HepG2 (cell line): ENCODE results near the gene CHST12. TPM values are rescaled to one million over a fixed set of nuclear protein-coding genes. Genes with fewer than 3 reads are reported as not detected.

ENCODE experiments used
- ARNT2 ChIP-seq: sonication (generic); formaldehyde crosslinking; IDR thresholded peaks from 2 replicates; pipeline ENCODE4 v1.8.0; 2022; ENCODE audit warnings: mild to moderate bottlenecking, low read depth, missing genetic modification reagents, moderate library complexity
- CENPX ChIP-seq: sonication (generic); formaldehyde crosslinking; IDR thresholded peaks from 2 replicates; pipeline ENCODE4 v1.9.0; 2021; ENCODE audit warnings: mild to moderate bottlenecking, missing genetic modification reagents, moderate library complexity
- CREM ChIP-seq, 2 experiments: sonication (generic) in 1 of 2; formaldehyde crosslinking in 1 of 2; IDR thresholded peaks; 2 replicates each; pipeline versions ENCODE4 v1.4.0 to v1.6.1; 2016 to 2020; ENCODE audit warnings: antibody characterized with exemption in 1 of 2, mild to moderate bottlenecking in 1 of 2, missing genetic modification reagents in 1 of 2
- HBP1 ChIP-seq: IDR thresholded peaks from 2 replicates; pipeline ENCODE4 v1.6.1; 2016; ENCODE audit warnings: low read depth, control low read depth
- RARA ChIP-seq: IDR thresholded peaks from 2 replicates; pipeline ENCODE4 v1.6.1; 2016; ENCODE audit warnings: missing genetic modification reagents, missing compliant biosample characterization
- SALL1 ChIP-seq: sonication (generic); formaldehyde crosslinking; IDR thresholded peaks from 2 replicates; pipeline ENCODE4 v1.8.0; 2022; ENCODE audit warnings: mild to moderate bottlenecking, missing genetic modification reagents
- SOX13 ChIP-seq, 3 experiments: fragments of 450-650 bp in 1 of 3; sonication (generic) in 1 of 3; formaldehyde crosslinking in 1 of 3; IDR thresholded peaks in 2 of 3; conservative IDR thresholded peaks in 1 of 3; 2 replicates each; pipeline versions ENCODE4 v1.5.0 to v1.6.1; 2016 to 2020; ENCODE audit warnings: antibody characterized with exemption in 1 of 3, mild to moderate bottlenecking in 1 of 3, missing compliant biosample characterization in 1 of 3, missing genetic modification reagents in 1 of 3, moderate library complexity in 1 of 3
- SOX6 ChIP-seq, 2 experiments: fragments of 450-650 bp in 1 of 2; sonication (generic) in 1 of 2; formaldehyde crosslinking in 1 of 2; IDR thresholded peaks; 2 replicates each; pipeline versions ENCODE4 v1.4.0 to v1.6.1; 2017 to 2020; ENCODE audit warnings: antibody characterized with exemption in 1 of 2, mild to moderate bottlenecking in 1 of 2, missing genetic modification reagents in 1 of 2
- TCF7 ChIP-seq: sonication (generic); IDR thresholded peaks from 2 replicates; pipeline ENCODE4 v1.6.1; 2016; ENCODE audit warnings: antibody characterized with exemption, low read depth
- TGIF2 ChIP-seq: IDR thresholded peaks from 2 replicates; pipeline ENCODE4 v1.6.1; 2016; ENCODE audit warnings: control low read depth, missing compliant biosample characterization
- TP53 ChIP-seq: sonication (generic); formaldehyde crosslinking; conservative IDR thresholded peaks from 2 replicates; pipeline ENCODE4 v1.4.0; 2020; ENCODE audit warnings: missing genetic modification reagents
- ZNF546 ChIP-seq: sonication (generic); formaldehyde crosslinking; conservative IDR thresholded peaks from 2 replicates; pipeline ENCODE4 v1.8.1; 2023; ENCODE audit warnings: mild to moderate bottlenecking, missing genetic modification reagents
- ZNF691 ChIP-seq: sonication (generic); formaldehyde crosslinking; IDR thresholded peaks from 2 replicates; pipeline ENCODE4 v1.4.0; 2020; ENCODE audit warnings: missing genetic modification reagents, low read depth, mild to moderate bottlenecking, borderline replicate concordance
- polyA plus RNA-seq, 8 experiments: library from polyadenylated mRNA; depleted of rRNA in 3 of 8; stranded (reverse) in 7 of 8; unstranded in 1 of 8; fragments of >200 nt; fragmentation: Illumina TruSeq in 4 of 8; extraction: Trizol in 4 of 8; gene quantifications; 2 replicates each; pipeline versions ENCODE4 v1.2.1 to v1.2.3, GENCODE V29; 2011 to 2016; ENCODE audit warnings: low read depth in 4 of 8, missing spikeins in 1 of 8, mixed read lengths in 1 of 8; ENCODE audit not compliant: insufficient read depth in 1 of 8
- total RNA-seq, 5 experiments: library from RNA; depleted of rRNA; stranded (reverse); fragments of >200 nt; fragmentation: Illumina TruSeq; extraction: Trizol; gene quantifications; 2 replicates each; pipeline ENCODE4 v1.2.3, GENCODE V29; 2016; ENCODE audit warnings: low read depth in 1 of 5
- TF ChIP-seq, protein P1 (sequence below), 2 experiments: sonication (generic) in 1 of 2; formaldehyde crosslinking in 1 of 2; IDR thresholded peaks; 2 replicates each; pipeline versions ENCODE4 v1.4.0 to v1.6.1; 2016 to 2020; ENCODE audit warnings: borderline replicate concordance in 1 of 2, low read depth in 1 of 2, mild to moderate bottlenecking in 1 of 2, missing genetic modification reagents in 1 of 2
- TF ChIP-seq, protein P2 (sequence below): sonication (generic); formaldehyde crosslinking; conservative IDR thresholded peaks from 2 replicates; pipeline ENCODE4 v1.4.0; 2020; ENCODE audit warnings: mild to moderate bottlenecking, missing genetic modification reagents, moderate library complexity

The CHST12 gene
- total and polyA plus RNA-seq, 2 of the 13 experiments (the other 11 are each of a cell fraction or from before 2014, with no cell fraction given) = 6.4 to 15.8 TPM

- TF ChIP-seq, protein P1, sequence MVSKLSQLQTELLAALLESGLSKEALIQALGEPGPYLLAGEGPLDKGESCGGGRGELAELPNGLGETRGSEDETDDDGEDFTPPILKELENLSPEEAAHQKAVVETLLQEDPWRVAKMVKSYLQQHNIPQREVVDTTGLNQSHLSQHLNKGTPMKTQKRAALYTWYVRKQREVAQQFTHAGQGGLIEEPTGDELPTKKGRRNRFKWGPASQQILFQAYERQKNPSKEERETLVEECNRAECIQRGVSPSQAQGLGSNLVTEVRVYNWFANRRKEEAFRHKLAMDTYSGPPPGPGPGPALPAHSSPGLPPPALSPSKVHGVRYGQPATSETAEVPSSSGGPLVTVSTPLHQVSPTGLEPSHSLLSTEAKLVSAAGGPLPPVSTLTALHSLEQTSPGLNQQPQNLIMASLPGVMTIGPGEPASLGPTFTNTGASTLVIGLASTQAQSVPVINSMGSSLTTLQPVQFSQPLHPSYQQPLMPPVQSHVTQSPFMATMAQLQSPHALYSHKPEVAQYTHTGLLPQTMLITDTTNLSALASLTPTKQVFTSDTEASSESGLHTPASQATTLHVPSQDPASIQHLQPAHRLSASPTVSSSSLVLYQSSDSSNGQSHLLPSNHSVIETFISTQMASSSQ (IDR thresholded peaks at IDR 0.05; ENCODE audit: low read depth) = no peak
- TF ChIP-seq, protein P1 (CRISPR knock-in tag; IDR thresholded peaks at IDR 0.05; ENCODE audit: borderline replicate concordance) = peak; percentile 20; the same call in 1 of the 2 replicates
- TF ChIP-seq TP53 (CRISPR knock-in tag) (no peak), CREM (IDR thresholded peaks at IDR 0.05) (peak; percentile 46; the same call in 1 of the 2 replicates), CREM (CRISPR knock-in tag; IDR thresholded peaks at IDR 0.05) (no peak), TCF7 (peak; percentile 37; the same call in 1 of the 2 replicates), SOX6 (IDR thresholded peaks at IDR 0.05) (no peak), SOX6 (CRISPR knock-in tag; IDR thresholded peaks at IDR 0.05) (peak; percentile 36; the same call in 1 of the 2 replicates), TGIF2 (CRISPR knock-in tag) (peak; percentile 45; the same call in 1 of the 2 replicates), SOX13 (IDR thresholded peaks at IDR 0.05) (no peak), SOX13 (CRISPR knock-in tag; conservative IDR thresholded peaks at IDR 0.05 in 1 of 2, IDR thresholded peaks at IDR 0.05 in 1 of 2) (peak in 1 of 2 experiments; percentile 60; a peak in 1 of 4 replicates), CENPX (CRISPR knock-in tag) (no peak), HBP1 (0 out of 2 replicates have a peak, but pooled peaks have one; percentile 35), SALL1 (CRISPR knock-in tag) (no peak; the same call in 1 of the 2 replicates), ZNF546 (no peak), RARA (peak; percentile 17; the same call in 1 of the 2 replicates), ARNT2 (CRISPR knock-in tag) (no peak), ZNF691 (CRISPR knock-in tag) (peak; percentile 27; the same call in 1 of the 2 replicates)
- TF ChIP-seq, protein P2, sequence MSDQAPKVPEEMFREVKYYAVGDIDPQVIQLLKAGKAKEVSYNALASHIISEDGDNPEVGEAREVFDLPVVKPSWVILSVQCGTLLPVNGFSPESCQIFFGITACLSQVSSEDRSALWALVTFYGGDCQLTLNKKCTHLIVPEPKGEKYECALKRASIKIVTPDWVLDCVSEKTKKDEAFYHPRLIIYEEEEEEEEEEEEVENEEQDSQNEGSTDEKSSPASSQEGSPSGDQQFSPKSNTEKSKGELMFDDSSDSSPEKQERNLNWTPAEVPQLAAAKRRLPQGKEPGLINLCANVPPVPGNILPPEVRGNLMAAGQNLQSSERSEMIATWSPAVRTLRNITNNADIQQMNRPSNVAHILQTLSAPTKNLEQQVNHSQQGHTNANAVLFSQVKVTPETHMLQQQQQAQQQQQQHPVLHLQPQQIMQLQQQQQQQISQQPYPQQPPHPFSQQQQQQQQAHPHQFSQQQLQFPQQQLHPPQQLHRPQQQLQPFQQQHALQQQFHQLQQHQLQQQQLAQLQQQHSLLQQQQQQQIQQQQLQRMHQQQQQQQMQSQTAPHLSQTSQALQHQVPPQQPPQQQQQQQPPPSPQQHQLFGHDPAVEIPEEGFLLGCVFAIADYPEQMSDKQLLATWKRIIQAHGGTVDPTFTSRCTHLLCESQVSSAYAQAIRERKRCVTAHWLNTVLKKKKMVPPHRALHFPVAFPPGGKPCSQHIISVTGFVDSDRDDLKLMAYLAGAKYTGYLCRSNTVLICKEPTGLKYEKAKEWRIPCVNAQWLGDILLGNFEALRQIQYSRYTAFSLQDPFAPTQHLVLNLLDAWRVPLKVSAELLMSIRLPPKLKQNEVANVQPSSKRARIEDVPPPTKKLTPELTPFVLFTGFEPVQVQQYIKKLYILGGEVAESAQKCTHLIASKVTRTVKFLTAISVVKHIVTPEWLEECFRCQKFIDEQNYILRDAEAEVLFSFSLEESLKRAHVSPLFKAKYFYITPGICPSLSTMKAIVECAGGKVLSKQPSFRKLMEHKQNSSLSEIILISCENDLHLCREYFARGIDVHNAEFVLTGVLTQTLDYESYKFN (CRISPR knock-in tag) = peak; percentile 82
Observed at GRCh38 chr7:2411815-2412586, 8.6 kb downstream of the CHST12 start (continued).
